ENCODE measurements around the gene ACO1.
"Not testable (repeated sequence)": the region's sequence is repeated elsewhere in the genome, so short reads cannot be mapped to it uniquely, and the experiment has no call there.

The ACO1 gene

DNA sequence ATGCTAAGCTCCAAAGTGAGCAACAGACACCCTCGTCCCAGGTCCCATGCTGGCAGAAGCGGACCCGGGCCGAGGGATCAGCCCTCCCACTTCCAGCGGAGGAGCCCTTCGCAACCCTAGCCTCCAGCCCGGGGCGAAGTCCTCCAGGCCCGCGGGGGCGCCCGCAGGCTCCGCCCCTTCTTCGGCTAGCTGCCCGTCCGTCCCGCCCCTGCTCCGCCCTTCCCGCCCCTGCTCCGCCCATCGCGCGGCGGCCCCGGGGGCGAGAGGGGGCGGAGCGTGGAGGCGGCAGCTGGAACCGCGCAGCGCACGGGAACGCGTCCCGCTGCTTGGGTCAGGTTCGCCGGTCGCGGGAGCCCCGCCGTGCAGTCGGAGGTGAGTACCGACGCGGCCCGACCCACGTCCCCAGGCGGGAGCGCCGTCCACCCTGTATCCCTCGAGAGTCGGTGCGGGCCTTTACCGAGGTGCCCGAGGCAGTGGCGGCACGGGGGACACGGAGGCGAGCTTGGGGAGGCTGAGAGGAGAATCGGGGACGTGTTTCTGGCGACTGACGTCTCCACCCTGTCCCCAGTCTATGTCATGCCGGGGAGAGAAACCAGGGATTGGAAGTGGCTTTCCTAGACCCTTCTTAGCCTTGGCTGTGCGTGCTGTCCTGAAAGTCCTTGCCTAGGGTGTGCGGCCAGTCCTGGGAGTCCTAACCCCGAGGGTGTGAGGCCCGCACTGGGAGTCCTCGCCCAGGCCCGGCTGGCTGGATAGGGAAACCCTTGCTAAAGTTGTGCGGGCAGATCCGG is at the start of gene ACO1:
ACO1 (plus strand) TSS at position 280 of the 788 bp plus-strand sequence. CDS start 20,864 bp downstream, outside the sequence.
- DNase-seq = peak in 50 of 51 donors; percentile 31 to 91 (median 76)

DNA sequence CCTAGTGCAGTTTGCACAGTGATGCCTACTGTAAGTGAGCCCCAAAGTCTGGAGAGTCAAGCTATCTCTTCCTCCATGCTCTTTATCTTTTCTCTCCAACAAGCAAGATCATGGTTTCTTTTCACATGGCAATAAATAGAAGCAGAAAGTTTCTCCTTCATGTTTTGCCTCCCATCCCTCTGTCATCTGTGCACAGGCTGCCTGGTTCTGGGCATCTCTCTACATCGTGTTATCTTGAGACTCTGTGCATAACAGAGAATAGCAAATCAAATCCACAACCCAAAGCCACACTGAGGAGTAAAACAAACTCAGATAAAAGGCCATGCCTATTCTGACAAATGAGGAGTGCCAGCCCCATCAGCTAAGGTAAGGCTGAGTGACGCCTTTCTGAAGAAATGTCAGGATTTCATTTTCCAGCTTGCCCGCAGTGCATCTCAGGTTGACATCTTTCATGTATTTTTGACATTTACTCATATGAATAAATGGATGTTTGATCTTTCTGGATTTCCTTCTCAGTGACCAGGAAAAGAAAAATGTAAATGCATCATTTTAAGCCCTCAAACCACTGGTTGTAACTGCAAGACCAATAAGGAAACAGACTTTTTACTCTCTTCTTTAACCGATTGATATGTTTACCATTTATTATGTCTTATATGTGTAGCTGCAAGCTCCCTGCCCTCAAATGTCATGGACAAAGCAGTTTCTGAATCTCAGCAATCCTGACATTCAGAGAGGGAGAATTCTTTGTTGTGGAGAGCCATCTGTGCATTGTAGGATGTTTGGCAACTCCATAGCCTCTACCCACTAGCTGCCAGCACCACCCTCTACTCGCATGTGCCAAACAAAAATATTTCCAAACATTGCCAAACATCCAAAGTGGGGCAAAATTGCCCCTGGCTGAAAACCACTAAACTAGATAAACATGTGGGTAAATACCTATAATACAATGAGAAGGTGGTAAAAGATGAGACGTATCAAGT is 49.2 kb upstream of the ACO1 start:
- DNase-seq = no peak

DNA sequence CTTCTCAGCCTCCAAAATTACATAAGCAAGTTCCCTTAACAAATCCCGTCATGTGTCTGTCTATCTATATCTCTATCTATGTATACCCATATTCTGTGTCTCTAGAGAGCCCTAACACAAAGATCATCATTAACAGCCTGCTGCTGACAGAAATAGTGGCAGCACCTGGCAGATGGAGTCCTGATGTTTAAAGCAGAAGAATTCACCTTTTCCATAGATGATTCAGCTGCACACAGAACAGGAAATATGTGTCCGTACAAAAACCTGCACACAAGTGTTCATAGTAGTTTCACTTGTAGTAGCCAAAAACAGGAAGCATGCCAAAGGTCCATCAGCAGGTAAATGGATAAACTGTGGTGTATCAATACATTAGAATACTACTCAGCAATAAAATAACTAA is 45.0 kb upstream of the ACO1 start:
- DNase-seq = no peak

DNA sequence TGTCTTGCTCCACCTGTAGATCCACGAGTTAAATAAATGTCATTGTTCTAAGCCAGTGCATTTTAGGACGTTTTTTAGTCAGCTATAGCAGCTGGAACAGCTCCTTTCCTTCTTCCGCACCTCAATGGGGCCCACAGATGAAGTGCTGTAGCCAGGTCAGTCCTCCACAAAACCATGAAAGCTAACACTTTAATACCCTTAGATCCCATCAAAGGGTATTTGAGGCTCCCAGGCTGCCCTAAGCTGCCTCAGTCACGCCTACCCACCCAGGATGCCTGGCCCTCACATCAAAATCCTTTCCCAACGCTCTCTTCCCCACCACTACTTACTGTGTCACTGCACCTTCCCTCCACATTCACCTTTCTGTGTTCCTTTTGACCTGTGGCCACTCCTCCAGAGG is 44.1 kb upstream of the ACO1 start:
- no peak for DNase-seq

DNA sequence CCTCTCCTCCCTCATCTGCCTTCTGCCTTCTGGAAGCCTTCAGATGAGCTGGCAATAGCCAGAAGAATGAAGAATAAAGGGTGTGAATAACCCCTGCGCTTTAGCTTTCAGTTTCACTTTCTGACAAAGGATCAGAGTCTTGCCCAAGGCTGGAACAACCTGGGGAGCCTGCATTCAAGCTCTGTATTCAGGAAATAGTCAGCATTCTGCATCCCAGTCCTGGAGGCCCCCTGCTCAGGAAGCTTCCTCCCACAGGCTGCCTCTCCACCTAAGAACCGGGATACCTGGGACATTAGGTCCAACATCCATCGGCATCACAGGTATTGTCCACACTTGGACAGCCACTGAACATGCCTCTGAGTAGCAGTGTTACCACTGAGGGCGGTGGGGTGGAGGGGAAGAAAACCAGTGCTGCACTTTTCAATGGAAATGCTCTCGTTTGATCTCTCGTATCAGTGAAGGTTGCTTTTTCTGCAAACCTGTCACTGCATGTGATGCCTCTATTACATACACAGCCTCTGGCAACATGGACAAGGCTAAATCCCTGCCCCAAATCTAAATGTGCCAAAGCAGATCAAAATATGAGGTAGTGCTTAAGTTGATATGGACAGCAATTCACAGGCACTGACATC is 39.8 kb upstream of the ACO1 start:
- DNase-seq = no peak

DNA sequence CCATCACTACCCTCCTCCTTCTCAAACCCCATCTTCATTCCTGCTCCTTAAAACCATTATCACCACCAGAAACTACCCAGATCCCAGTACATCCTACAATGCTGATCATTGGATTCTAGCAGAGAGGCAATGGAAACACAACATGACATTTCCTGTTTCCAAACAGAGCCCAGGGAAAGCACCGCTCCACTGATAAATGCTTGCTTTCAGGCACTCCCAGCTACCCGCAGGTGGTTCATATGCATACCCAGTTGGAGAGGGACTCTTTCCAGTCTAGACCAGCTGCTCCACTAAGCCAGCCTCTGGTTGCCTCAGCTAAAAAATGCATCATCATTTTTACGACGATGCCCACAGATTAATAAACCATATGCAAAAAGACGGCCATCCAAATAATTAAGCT is 39.2 kb upstream of the ACO1 start:
- DNase-seq = no peak

DNA sequence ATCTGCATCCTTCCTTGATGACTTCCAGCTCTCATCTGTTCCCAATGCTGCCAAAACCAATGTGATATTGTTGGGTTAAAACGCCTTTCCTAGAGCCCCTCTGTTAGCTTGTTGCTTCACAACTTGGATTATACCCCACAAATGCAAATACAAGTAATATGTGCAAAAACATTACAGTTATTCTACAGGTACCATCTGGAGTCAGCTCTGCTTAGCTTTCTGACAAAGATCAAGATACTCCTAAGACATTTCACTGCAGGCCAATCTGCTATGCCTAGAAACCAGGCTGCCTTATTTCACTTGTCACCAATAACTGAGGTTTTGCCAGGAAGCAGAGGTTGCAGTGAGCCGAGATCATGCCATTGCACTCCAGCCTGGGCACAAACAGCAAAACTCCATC is 36.9 kb upstream of the ACO1 start:
- no peak for DNase-seq

DNA sequence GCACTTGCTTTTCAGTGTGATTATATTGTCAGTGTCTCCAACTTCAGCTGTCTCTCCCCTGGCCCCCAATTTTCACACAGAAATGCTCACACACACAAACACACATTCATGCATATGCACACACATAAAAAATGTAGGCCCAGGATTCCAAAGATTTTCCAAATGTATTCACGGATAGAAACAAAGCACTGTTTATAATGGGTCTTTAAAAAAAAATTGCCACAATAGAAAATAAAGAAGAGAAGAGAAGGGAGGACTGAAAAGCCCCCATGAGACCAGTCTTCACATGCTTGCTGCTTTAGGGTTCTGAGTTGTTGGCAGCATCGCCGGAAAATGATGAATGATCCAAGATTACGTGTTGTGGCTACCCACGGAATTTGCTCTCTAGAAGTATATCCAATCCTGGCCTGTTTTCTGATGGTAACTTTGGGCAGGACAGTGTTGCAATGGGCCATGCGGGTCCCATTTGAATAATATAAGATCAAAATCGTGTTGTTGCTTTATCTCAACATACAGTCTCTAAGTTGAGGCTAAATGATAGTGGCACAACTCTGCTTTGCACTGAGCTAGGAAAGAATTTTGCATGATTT is 36.2 kb upstream of the ACO1 start:
- no peak for DNase-seq

DNA sequence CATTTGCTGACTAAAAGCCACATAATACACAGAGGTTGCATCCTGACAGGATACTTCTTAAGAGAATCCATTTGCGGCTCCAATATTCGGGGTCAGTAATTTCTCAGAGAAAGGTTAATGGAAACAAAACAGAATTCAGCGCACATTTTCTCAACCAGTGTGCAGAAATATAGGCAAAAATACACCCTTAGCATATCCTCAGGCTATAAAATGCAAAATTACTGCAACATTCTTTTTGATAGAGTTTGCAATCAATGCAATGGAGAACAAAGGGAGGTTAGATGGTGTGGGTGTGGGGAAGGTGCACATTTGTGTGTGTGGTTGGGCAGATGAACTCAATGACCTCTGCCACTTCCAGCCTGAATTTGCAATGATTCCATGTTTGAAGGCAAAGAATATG is 35.4 kb upstream of the ACO1 start:
- no peak for DNase-seq

DNA sequence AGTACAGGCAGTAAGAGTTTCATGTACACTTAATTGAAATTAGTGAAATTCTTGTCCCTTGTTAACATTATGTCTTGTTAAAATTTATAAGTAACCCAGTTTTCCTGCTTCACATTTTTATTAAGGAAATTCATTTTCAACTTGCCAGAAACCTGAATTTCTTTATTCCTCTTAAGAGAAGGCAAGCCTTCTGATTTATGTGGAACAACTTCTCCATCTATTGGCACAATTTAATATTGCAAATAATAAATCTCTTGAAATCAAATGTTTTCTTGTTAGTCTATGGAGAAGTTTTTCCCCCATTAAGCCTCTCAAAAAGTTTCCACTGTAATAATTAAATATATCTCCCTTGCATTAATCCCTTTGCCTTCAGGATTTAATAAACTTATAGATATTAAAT is 33.8 kb upstream of the ACO1 start:
- no peak for DNase-seq

DNA sequence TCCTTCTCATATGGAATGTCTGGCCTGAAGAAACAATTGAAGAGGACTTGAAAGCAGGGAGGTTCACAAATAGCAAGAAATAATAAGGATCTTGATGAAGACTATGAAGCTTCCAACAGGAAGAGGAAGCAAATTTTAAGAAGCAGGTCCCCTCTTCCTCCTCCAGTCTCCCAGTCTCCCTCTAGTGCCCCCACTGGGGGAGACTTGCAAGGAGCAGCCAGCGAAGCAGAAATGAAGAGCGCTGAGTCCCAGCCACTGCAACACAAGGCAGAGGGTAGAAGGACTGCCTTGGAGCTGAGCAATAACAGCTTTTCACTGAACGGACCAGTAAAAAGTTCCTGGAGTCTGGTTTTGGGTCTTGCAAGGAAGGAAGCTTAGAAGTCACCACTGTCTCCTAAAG is 32.6 kb upstream of the ACO1 start:
- no peak for DNase-seq

DNA sequence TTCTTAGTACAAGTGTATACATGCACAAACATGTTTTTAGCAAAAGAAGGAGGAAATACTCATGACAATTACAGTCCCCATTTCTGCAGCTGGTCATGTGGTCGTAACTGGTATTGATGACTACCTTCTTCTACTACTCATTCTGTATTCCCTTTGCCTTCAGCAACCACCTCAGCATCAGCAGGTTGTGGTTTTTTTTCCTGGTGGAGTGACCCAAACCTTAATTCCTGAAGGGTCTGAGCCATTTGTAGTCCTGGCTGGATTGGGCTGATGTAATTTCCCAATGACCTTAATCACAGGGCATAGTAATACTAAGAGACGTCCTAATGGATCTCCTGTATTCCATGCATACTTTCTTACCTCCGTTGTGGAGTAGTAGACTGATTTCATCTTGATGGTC is 31.0 kb upstream of the ACO1 start:
- not testable (repeated sequence) for DNase-seq

DNA sequence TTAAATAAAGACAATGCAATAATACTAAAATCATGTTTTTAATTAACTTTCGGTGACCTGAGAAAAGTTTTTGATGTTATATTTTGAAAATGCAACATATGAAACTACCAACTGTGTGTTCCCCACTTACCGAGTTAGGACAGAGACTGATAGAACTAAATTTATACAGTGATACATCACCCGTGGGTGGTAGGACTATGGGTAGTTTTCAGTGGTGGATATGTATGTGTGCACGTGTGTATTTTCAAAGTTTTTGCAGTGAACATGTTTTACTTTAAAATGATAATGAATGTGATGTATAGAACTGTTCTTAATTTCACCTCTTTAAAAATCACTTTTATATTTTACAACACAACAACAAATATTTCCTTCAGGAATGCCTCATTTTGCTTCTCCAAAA is 25.0 kb upstream of the ACO1 start:
- DNase-seq = no peak

DNA sequence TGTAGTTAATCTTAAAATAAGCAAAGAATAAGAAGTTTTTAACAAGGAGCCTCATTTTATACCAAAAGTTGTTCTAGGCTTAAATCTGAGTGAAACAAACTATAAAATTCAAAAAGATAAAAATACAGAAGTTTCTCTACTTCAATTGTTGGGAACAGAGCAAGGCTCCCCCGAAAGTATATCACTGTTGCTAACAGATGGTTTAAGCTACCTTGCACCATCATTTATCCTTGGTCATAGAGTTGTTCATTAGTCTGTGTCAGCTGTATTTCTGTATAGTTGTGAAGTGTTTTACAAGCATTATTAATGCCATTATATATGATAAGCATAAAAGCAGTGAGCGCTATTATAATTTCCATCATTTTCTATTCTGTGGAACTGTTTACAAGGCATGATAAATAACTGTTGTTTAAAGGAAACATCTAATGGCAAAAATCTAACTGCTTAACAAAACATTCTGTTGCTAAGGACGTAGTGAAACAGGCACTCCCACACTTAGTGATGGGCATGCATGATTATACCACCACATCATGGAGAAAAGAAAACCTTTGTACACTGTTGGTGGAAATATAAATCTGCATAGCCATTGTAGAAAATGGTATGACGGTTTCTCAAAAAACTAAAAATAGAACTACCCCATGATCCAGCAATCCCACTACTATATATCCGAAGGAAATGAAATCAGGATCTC is 23.3 kb upstream of the ACO1 start:
- no peak for DNase-seq

DNA sequence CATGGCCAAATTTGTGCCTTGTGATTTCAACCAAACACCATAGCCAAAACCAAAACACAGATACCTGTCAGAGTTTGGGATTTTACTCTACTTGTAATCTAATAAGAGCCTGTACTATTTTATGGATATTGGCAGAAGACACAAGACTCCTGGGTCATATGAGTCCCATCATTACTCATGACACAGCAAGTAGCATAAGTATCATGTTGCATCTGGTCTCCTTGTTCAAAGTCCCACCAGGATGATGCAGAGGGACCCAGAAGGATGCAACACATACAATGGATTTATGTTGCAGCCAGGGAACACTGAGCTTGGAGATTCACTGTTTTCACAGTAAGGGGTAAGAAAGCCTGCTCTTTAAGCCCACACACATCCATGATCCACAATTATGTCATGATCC is 13.2 kb upstream of the ACO1 start:
- DNase-seq = no peak

DNA sequence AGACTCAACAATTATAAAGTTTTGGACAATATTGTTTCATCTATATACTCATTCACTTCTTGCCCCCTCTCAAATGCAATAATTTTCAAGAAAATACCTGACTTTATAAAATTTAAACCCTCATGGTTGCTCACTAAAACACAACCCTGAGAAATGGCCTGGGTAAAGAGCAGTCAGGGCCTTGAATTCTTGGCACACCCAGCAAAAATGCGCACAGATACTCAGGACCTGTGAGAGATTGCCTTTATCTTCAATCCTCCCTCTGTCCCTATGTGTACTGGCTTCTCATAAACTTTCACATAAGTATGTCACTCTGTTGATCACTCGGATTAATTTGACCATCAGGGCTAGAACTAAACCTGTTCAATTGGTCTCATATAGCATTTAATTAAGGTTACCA is 12.8 kb upstream of the ACO1 start:
- no peak for DNase-seq

DNA sequence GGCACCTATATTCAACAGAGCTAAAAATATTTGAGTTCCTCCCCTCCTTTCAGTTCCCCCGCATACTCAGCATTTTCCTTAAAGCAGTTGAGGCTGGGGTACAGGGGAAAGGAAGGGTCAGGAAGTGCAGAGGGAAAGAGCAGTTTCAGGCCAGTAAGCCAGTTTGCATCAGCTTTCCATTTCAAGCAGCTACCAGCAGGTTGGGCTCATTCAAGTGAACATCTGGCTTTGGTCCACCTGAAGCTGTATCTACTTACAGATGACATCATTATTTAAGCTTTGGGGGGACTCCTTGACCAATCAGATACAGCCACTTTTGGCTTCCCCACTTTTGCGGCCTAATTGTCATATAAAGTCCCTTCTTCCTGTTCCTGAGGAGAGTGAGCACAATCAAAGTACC is 8.2 kb upstream of the ACO1 start:
- no peak for DNase-seq

DNA sequence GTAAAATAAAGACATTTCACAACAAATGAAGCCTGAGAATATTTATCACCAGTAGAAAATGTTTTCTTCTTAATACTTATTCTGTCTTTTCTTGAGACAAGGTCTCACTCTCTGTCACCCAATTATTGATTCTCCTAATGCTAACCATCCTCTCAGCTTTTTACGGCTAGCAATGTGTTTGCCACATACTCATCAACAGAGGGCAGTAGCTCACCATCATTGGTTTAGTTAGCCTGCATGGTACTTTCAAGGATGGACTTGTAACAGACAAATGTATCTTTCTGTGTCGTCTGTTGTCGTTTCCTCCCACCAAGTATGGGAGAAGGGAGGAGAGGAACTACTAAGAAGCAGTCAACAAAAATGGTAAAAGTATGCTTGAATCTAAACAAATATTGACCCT is 5.9 kb upstream of the ACO1 start:
- peak in 16 of 51 donors; percentile 2 to 50 (median 16) for DNase-seq

DNA sequence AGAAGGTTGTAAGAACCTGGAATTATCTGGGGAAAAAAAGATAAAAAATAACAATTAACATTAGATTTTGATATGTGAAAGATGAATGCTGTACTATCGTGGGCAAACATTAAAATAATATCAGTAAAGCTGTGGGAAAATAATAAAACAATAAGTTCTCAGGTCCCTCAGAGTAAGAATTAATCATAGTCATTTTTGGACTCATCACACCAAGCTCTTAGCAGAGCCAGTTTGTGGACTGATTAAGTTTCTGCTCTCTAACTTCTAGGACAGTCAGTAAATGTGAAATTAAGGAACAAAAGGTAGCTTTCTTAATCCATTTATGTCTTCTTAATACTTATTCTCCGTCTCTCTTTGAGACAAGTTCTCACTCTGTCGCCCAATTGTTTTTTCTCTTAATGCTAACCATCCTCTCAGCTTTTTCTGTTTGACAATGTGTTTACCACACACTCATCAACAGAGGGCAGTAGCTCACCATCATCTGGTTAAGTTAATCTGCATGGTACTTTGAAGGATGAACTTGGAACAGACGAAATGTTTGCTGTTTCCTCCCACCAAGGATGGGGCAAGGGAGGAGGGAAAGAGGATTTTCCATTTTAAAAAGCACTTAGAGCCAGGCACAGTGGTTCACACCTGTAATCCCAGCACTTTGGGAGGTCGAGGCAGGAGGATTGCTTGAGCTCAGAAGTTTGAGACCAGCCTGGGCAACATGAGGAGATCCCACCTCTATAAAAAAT is 5.3 kb upstream of the ACO1 start:
- peak in 19 of 51 donors; percentile 3 to 86 (median 15) for DNase-seq

DNA sequence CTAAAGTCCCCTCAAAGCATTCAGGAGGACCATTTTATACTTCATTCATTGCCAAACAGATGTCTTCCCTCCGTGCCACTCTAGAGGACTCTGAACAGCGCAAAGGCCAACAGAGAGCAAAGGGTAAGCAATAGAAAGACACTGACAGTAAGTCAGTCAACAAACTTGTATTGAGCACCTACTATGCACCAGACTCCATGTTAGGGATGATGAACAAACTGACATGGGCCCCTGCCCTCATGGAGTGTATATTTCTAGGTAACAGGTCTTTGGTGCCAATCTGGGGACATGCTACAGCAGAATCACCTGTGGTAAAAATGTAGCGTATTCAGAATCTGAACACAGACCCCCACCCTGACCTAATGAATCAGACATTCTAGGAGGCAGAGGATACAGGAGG is 3.5 kb upstream of the ACO1 start:
- DNase-seq = no peak
